GM21529 (cell line): ENCODE measurements around the gene MSANTD2.

ENCODE experiments used
- ATAC-seq: cut with Tn5 transposase; IDR thresholded peaks from one replicate; pipeline ENCODE4 v1.9.1; 2021; ENCODE audit not compliant: unreplicated experiment

Gene MSANTD2

DNA sequence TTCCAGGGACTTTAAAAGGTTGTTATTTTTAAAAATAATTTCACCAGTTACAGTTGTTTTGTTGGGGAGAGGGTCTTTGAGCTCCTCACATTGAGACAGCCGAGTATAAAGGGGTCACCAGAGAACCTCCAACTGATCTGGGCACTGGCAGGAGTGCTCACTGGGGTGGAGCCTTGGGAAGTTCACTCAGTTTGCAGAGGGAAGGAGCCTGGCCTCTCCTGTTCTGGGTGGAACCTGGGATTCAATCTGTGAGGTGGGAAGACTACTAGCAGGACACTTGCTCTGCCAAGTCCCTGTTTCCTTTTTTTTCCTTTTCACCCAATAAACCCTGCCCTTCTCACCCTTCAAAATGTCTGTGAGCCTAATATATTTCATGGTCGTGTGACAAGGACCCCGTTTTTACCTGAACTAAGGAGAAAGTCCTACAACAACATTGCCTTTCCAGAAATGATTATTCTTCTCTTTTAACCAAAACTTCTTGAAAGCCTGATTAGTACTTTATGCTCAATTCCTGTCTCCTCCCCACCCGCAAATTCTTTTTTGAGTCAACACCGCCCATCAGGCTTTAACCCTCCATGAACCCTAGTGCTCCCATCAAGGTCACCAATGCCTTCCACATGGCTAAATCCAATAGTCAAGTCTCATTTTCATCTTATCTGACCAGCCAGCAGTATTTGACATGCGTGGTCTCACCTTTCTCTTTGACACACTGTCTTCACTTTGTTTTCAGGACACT is 22.0 kb upstream of the MSANTD2 start:
- no peak for ATAC-seq

DNA sequence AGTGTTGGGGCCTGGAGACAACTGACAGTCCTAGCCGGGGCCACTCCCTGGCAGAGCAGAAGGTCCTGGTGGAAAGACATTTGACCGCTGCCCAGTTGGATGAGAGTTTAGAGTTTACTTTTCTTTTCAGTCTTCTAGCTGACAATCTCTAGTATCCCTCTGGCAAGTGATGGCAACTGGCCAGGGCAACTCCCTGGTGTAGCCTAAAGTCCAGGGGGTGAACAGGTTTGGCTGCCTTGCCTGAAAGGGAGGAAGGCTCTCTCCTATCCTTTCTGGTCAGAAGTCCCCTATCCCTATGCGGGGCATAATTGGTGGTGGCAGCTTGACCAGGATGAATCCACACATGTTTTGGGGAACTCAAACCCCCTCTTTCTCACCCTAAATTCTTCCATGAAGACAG is 16.8 kb upstream of the MSANTD2 start:
- ATAC-seq: no peak

- no peak for ATAC-seq
These were observed 14.5 kb upstream of the MSANTD2 start for GRCh38 chr11:124814739-124815138.

DNA sequence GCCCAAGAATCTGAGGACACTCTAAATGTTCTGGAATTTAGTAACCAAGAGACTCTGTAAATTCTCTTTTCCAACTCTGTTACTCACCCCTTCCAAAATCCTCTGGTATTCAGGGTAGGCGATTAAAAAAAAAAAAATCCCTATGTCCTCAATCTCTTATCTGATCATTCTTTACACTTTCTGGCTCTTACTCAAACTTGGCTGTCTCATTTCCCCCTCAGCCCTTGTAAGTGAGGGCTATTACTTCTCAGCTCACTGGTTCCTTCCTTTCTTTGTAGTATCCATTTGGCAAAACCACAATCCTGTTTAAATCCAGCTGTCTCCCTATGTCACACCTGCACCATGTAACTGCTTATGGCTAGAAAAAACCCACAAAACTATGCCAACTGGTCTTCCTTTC is 12.7 kb upstream of the MSANTD2 start:
- ATAC-seq: no peak

GRCh38 chr11:124811399-124812125 is 11.4 kb upstream of the MSANTD2 start:
- ATAC-seq: no peak

DNA sequence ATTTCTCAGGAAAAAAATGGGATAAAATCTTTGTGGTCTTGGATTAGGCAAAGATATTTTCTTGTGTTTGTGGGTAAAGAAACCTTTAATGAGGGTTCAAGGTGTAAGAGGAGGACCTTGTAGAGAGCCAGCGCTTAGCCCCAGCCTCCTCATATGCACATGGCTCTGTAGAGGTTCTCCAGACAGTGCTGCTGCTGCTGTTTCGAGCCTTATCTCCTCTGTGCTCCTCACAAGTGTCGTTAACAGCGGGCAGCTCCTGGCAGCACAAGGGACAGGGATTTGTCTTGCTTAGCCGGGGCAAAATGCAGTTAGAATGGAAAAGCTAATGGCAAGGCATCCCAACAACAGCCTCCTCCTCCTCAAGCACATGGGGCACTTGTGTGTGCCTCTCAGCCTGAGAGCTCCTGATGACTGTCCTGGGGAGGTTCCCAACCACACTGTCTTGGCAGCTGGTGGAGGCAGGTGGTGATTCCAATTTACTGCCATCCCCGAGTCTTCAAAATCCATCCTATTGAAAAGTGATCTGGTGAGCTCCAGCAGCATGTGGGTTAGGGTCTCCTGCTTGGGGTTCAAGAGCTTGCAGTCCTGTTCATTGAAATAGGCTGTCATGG is 7.6 kb upstream of the MSANTD2 start:
- no peak for ATAC-seq

GRCh38 chr11:124807201-124807600 is 7.0 kb upstream of the MSANTD2 start:
- no peak for ATAC-seq

GRCh38 chr11:124804884-124805283 is 4.7 kb upstream of the MSANTD2 start:
- ATAC-seq: no peak

DNA sequence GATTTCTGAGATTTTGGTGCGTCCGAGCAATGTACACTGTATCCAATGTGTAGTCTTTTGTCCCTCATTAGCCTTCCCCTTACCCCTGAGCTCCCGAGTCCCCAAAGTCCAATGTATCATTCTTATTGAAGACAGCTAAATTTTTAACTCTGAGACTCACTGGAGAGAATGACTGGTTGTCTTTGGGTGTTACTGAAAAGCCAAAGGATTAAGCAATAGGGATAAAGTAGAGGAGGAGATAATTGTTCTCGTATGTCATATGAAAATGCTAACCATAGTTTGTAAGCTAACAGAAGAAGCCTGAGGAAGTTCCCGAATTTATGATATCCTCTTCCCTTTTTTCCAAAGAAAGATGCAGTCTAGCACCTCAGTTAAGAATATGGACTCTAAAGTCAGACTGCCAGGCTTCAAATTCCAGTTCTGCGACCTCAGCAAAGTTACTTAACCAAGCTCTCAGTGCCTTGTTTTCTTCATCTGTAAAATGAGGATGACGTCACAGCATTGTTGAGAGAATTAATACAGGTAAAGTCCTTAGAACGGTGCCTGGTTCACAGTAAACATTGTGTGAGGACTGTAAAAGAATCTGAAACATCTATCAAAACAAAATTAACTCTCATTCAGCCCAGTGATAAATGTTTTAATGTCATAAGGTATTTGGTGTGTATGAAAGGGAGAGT is 1.6 kb upstream of the MSANTD2 start:
- ATAC-seq: no peak

- no peak for ATAC-seq
These were observed 808 bp upstream of the MSANTD2 start for GRCh38 chr11:124801014-124801413.

DNA sequence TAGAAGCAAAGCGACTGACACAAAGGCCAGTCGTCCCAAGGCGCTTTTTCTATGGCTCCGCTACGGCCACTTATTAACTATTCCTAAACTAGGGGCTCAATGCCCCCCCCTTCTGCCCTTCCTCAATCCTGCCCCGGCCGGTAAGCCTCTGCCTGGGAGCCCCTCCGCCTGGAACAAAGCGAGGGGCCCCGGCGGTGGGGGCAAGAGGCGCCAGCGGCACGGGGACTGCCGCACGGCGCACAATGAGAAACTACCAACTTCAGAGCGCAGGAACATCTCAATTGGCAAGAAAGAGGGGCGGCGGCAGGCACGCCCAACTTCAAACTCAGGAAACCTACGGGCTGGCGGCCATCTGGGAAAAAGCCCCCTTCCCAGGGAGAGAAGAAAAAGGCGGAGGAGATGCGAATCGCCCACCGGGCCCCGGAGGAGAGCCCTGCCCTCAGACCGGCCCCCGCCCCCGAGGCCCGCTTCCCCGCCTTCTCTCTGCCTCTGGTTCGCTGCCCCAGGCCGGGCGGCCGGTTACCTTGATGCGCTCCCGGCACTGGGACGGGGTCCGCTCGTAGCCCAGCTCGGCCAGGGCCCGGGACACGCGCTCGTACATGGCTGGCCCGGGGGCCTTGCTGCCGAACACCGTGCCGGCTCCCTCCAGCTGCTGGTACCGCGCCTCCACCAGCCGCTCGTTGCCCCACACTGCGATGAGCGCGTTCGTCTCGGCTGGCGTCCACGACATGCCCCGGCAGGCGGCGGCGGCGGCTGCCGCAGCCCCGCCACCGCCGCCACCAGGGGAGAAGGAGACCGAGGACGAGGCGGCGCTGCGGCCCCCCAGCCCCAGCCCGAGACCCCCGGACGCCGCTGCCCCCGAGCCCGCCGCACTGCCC is 619 bp downstream of the MSANTD2 start:
- ATAC-seq: peak; percentile 41

DNA sequence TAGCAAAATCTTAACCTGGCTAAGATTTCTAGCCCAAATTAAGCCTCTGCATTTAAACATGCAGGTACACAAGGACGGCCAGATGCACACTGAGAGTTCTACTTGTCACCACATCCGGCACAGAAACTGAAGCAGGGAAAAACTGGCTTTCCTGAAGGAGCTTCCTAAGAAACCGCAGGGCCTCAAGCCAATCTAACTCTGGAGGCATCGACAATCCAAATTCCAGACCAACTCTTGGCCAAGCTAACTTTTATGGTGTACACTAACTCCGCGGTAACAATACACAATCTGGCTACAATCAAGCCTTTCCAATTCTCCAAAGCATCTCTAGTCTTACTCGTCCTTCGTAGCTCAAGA is 1.2 kb downstream of the MSANTD2 start:
- peak; percentile 28 for ATAC-seq

DNA sequence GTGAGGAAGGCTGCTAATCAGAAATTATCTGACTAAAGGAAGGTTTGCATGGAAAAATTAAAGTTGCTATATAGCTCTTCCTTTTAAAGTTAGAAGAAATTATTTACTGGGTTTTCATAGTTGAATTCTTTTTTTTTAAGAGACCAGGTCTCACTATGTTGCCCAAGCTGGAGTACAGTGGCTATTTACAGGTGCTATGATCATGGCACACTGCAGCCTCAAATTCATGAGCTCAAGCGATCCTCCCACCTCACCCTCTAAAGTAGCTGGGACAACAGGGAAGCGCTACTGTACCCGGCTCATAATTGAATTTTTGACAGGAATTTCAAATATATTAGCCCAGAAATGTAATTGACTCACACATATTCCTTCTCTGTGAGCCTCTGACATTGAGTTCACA is 3.9 kb downstream of the MSANTD2 start:
- no peak for ATAC-seq

DNA sequence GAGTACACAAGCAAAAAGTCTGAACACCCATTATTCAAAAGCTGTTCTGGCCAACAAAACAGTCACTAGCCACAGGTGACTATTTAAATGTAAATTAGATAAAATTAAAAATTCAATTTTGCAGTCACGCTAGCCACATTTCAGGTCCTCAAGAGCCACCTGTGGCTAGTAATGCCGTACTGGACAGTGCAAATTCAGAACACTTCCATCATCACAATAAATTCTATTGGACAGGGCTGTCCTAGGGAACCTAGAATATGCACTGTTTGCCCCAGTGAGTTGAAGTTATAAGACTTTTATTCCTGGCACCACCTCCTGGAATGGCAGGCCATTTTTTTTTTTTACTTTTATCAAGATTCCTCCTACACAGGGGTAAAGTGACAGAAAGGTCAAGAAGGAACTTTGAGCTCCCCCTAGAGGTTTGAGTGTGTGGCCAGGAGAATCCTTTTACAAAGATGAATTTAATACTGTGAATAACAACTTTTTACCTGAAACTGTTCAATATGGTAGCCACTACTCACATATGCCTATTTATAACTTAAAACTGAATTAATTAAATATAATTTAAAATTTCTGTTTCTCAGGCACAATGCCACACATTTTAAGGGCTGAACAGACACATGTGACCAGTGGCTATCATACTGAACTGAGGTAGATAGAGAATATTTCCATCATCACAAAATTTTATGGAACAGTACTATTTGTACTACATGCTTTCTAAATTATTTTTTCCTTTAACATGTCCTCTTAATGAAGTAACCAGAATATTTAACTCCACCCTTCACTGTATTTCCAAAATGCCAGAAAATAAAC is 6.5 kb downstream of the MSANTD2 start:
- peak; percentile 59 for ATAC-seq

DNA sequence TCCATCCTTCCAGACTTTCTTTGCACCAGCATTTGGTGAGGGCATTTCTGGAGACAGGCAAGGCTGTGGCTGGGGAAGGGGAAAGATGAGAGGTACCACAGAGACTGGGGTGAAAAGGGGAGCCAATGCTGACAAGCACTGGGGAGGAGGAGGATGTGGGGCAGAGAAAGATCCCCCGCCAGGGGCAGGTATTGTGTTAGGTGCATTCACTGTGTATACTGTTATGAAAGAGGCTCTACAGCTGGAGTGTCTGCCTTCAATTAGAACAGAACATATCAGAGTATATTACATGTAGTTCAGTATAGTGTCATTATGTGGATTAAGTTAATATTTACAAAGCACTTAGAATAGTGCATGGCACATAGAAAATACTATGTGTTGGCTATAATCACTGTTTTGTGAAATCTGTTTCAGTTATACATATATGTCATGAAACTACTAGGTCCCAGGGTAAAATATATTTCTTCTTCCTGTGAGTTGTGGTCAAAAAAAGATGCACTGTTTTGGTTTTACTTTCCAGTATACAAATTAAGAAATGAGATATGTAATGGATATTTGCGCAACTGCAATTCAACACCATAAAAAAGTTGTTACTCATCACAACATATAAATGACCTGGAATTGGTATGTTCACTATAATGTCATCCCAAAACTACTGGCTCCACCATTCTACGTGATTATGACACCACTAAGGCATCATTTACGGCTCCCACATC is 8.4 kb downstream of the MSANTD2 start:
- ATAC-seq: peak; percentile 80

- ATAC-seq: no peak
These were observed 11.7 kb downstream of the MSANTD2 start for GRCh38 chr11:124788521-124788920.

DNA sequence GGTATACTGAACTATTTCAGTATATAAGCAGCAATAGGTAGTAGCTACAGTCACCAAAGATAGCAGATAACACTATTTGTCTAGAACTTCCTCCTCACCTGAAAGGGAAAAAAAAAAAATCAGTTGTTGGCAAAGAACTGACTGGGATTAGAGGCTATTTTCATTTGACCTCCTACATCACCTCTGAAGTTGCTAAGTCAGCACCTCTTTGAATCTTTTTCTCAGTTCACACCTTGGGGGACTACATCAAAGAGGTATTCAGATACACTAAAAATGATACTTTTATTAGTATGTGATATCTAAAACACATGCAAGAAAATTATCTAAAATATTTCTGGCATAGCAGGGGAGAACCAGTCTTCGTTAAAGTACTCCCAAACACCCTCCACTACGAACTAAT is 16.2 kb downstream of the MSANTD2 start:
- no peak for ATAC-seq

- ATAC-seq: no peak
These were observed 17.2 kb downstream of the MSANTD2 start for GRCh38 chr11:124783002-124783401.

DNA sequence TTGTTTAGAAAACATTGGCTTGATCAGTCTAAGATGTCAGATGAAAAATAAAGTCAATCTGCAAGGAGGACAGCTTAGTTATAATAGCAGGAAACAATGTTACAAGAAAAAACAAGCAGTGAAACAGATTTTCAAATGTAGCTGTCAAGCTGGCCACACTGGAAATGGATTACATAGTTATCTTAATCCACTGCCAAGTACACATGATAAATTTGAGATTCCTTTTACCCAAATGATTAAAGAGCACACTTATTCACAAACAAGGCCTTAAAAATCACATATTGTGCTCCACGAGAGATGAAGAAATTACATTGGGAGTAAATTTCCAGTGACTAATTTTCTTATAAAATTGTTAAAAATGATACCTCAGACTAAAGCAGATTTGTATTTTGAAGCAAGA is 20.6 kb downstream of the MSANTD2 start:
- ATAC-seq: no peak
